HG02970 (cell line): ENCODE results near the gene ZNF764.
A peak's percentile ranks its signal among the peaks of the same experiment; 100 is the strongest.
"Not testable (repeated sequence)": the region's sequence is repeated elsewhere in the genome, so short reads cannot be mapped to it uniquely, and the experiment has no call there.

ENCODE experiments used
- ATAC-seq: cut with Tn5 transposase; IDR thresholded peaks from one replicate; pipeline ENCODE4 v1.9.1; 2021; ENCODE audit warnings: mild to moderate bottlenecking, moderate library complexity, moderate number of reproducible peaks; ENCODE audit not compliant: unreplicated experiment, low FRiP score

ZNF764 gene

GRCh38 chr16:30551781-30552180 lies 6.4 kb downstream of the ZNF764 start:
- no peak for ATAC-seq

GRCh38 chr16:30548416-30549253 lies 9.5 kb downstream of the ZNF764 start:
- no peak for ATAC-seq

GRCh38 chr16:30546115-30546514 lies 12.1 kb downstream of the ZNF764 start:
- ATAC-seq, result no peak

GRCh38 chr16:30543067-30543466 lies 15.1 kb downstream of the ZNF764 start:
- ATAC-seq, result no peak

GRCh38 chr16:30541502-30542329 lies 16.5 kb downstream of the ZNF764 start:
- no peak for ATAC-seq

GRCh38 chr16:30540916-30541464 lies 17.2 kb downstream of the ZNF764 start:
- ATAC-seq, result not testable (repeated sequence)

GRCh38 chr16:30539986-30540526 lies 18.1 kb downstream of the ZNF764 start:
- not testable (repeated sequence) for ATAC-seq

GRCh38 chr16:30539000-30539964 lies 18.9 kb downstream of the ZNF764 start:
- no peak for ATAC-seq

- ATAC-seq, result not testable (repeated sequence)
Observed at GRCh38 chr16:30536391-30537024, 21.7 kb downstream of the ZNF764 start.

GRCh38 chr16:30535777-30536190 lies 22.4 kb downstream of the ZNF764 start:
- peak; percentile 47 for ATAC-seq

- no peak for ATAC-seq
Observed at GRCh38 chr16:30535106-30535776, 22.9 kb downstream of the ZNF764 start.

- ATAC-seq, result peak; percentile 51
Observed at GRCh38 chr16:30534368-30535105, 23.6 kb downstream of the ZNF764 start, which contains the start of gene ZNF747. Gene ZNF747 (minus strand): TSS chr16:30534858. CDS start chr16:30534679, 179 bp downstream.

- ATAC-seq, result no peak
Observed at GRCh38 chr16:30533748-30534367, 24.3 kb downstream of the ZNF764 start.

GRCh38 chr16:30533146-30533522 lies 25.0 kb downstream of the ZNF764 start:
- no peak for ATAC-seq

- ATAC-seq, result no peak
Observed at GRCh38 chr16:30532285-30533145, 25.7 kb downstream of the ZNF764 start.

- no peak for ATAC-seq
Observed at GRCh38 chr16:30530163-30531037, 27.8 kb downstream of the ZNF764 start.
